GM12878 (cell line): ENCODE measurements around the gene P4HA2. TPM values are rescaled to one million over a fixed set of nuclear protein-coding genes. Genes with fewer than 3 reads are reported as not detected.

Source experiments
- ATAC-seq: fragments of 200-7000 bp; cut with Tn5 transposase; 3 replicates; pipeline ENCODE4 v1.9.1; 2020; ENCODE audit warnings: mild to moderate bottlenecking, moderate library complexity
- BruUV-seq: library from RNA; stranded (reverse); fragments of 400-500 nt; replicated peaks from 2 replicates; lab custom pipeline; 2021; lab: Mats Ljungman, UMichigan
- CTCF ChIA-PET: fragments of 300-600 bp; sonication (Branson Sonifier 250); formaldehyde crosslinking; extraction: SDS; loops from one replicate; lab custom pipeline; 2021; ENCODE audit warnings: inconsistent platforms; lab: Yijun Ruan, JAX
- POLR2A ChIA-PET: fragments of 350-600 bp; formaldehyde crosslinking; extraction: SDS; loops from one replicate; lab custom pipeline; 2021; ENCODE audit warnings: inconsistent platforms; lab: Charles Lee
- RAD21 ChIA-PET: fragments of 300-600 bp; sonication (Branson Sonifier 250); formaldehyde crosslinking; loops from one replicate; lab custom pipeline; 2023; ENCODE audit warnings: antibody characterized with exemption; ENCODE audit not compliant: unreplicated experiment; lab: Charles Lee
- SMC1A ChIA-PET: fragments of 300-600 bp; sonication (Branson Sonifier 250); formaldehyde crosslinking; loops from one replicate; lab custom pipeline; 2023; ENCODE audit not compliant: unreplicated experiment, uncharacterized antibody; lab: Charles Lee
- DNase-seq: peaks from one replicate; pipeline ENCODE4 v3.0.0-alpha.2; 2011; ENCODE audit warnings: low read depth, low spot score
- FAIRE-seq: peaks from 3 replicates; lab custom pipeline; 2011; peaks lifted over from hg19 to GRCh38; lab: Jason Lieb, UNC
- H2AFZ ChIP-seq: 2 replicates; pipeline ENCODE4 v1.6.0; 2011; ENCODE audit warnings: low read depth, low read length, control low read depth; ENCODE audit not compliant: control insufficient read depth
- H3K27ac ChIP-seq: 2 replicates; pipeline ENCODE4 v1.5.1; 2011; ENCODE audit warnings: control low read depth; ENCODE audit not compliant: control insufficient read depth, insufficient read depth
- H3K27me3 ChIP-seq, 2 experiments: replicated peaks in 1 of 2; 2 replicates each; pipeline versions ENCODE4 v1.6.0 to v1.6.1; 2011; ENCODE audit warnings: low read length in 1 of 2; ENCODE audit not compliant: control insufficient read depth in 2 of 2, insufficient read depth in 2 of 2
- H3K36me3 ChIP-seq, 2 experiments: 2 replicates each; pipeline ENCODE4 v1.5.1; 2011; ENCODE audit warnings: low read length in 1 of 2; ENCODE audit not compliant: control insufficient read depth in 2 of 2, insufficient read depth in 2 of 2
- H3K4me1 ChIP-seq: 2 replicates; pipeline ENCODE4 v1.6.1; 2011; ENCODE audit warnings: mild to moderate bottlenecking, low read length, moderate library complexity, mixed read lengths; ENCODE audit not compliant: control insufficient read depth, insufficient read depth
- H3K4me2 ChIP-seq: 2 replicates; pipeline ENCODE4 v1.6.0; 2011; ENCODE audit warnings: control low read depth; ENCODE audit not compliant: control insufficient read depth, insufficient read depth
- H3K4me3 ChIP-seq: fragments of 200-600 bp; sonication (generic); 2 replicates; pipeline ENCODE4 v1.5.1; 2016
- H3K79me2 ChIP-seq: 2 replicates; pipeline ENCODE4 v1.6.0; 2011; ENCODE audit warnings: low read length; ENCODE audit not compliant: control insufficient read depth, insufficient read depth
- H3K9ac ChIP-seq: 2 replicates; pipeline ENCODE4 v1.8.0; 2011; ENCODE audit warnings: low read length, control low read depth, mixed read lengths; ENCODE audit not compliant: control insufficient read depth, insufficient read depth
- H3K9me3 ChIP-seq: replicated peaks from 3 replicates; pipeline ENCODE4 v1.5.1; 2011; ENCODE audit warnings: mild to moderate bottlenecking, low read length; ENCODE audit not compliant: control insufficient read depth, insufficient read depth
- H4K20me1 ChIP-seq: 2 replicates; pipeline ENCODE4 v1.6.0; 2011; ENCODE audit not compliant: control insufficient read depth, insufficient read depth
- GATAD2B ChIP-seq: fragments of 450-650 bp; conservative IDR thresholded peaks from 2 replicates; pipeline ENCODE4 v1.6.1; 2017; ENCODE audit warnings: low read depth, mild to moderate bottlenecking, moderate library complexity
- JUNB ChIP-seq: IDR thresholded peaks from 2 replicates; pipeline ENCODE4 v1.6.1; 2016; ENCODE audit warnings: antibody characterized with exemption, mild to moderate bottlenecking
- MTA3 ChIP-seq: IDR thresholded peaks from 2 replicates; pipeline ENCODE4 v1.6.1; 2012; ENCODE audit warnings: low read length, inconsistent platforms, borderline replicate concordance
- NFXL1 ChIP-seq: fragments of 450-650 bp; IDR thresholded peaks from 2 replicates; pipeline ENCODE4 v1.6.1; 2017; ENCODE audit warnings: antibody characterized with exemption, mild to moderate bottlenecking, borderline replicate concordance
- POLR2A ChIP-seq: IDR thresholded peaks from 2 replicates; pipeline ENCODE4 v1.6.1; 2011; ENCODE audit warnings: low read depth, mild to moderate bottlenecking, low read length
- POLR2AphosphoS2 ChIP-seq: IDR thresholded peaks from 2 replicates; pipeline ENCODE4 v1.6.1; 2011; ENCODE audit warnings: low read depth, mild to moderate bottlenecking, low read length, improper control_type of control experiment, moderate library complexity
- SMARCA5 ChIP-seq: fragments of 450-650 bp; IDR thresholded peaks from 2 replicates; pipeline ENCODE4 v1.6.1; 2017; ENCODE audit warnings: mild to moderate bottlenecking
- SREBF1 ChIP-seq: IDR thresholded peaks from 2 replicates; pipeline ENCODE4 v1.6.1; 2012; ENCODE audit warnings: mild to moderate bottlenecking, low read length
- TAF1 ChIP-seq: IDR thresholded peaks from 2 replicates; pipeline ENCODE4 v1.6.1; 2011; ENCODE audit warnings: mild to moderate bottlenecking, low read depth, low read length, borderline replicate concordance
- TCF3 ChIP-seq: IDR thresholded peaks from 2 replicates; pipeline ENCODE4 v1.6.1; 2012; ENCODE audit warnings: low read depth, mild to moderate bottlenecking, low read length, borderline replicate concordance; ENCODE audit not compliant: insufficient read depth
- ZNF217 ChIP-seq: fragments of 450-650 bp; IDR thresholded peaks from 2 replicates; pipeline ENCODE4 v1.6.1; 2017; ENCODE audit warnings: antibody characterized with exemption, mild to moderate bottlenecking
- ZZZ3 ChIP-seq: IDR thresholded peaks from 2 replicates; pipeline ENCODE4 v1.6.1; 2011; ENCODE audit warnings: low read depth; ENCODE audit not compliant: control insufficient read depth, insufficient read length
- in situ Hi-C: fragments of 300-500 bp; cut with MboI; formaldehyde crosslinking; loops from 9 replicates; pipeline ENCODE4 v1.14.3; 2018; ENCODE audit warnings: mixed read lengths
- intact Hi-C: fragments of 100-400 bp; cut with micrococcal nuclease; formaldehyde crosslinking; loops from one replicate; pipeline ENCODE4 v1.14.2; 2022; ENCODE audit not compliant: unreplicated experiment
- polyA plus RNA-seq, 11 experiments: library from polyadenylated mRNA; depleted of rRNA in 4 of 11; unstranded in 6 of 11; stranded (reverse) in 5 of 11; fragments of >200 nt; fragmentation: Nextera tagmentation in 4 of 11; fragmentation: Illumina TruSeq in 1 of 11; extraction: Ambion mirVana in 4 of 11; extraction: Trizol in 1 of 11; gene quantifications; 1 replicate in 1 of 11; 2 replicates in 10 of 11; pipeline versions ENCODE4 v1.2.1 to v1.2.3, GENCODE V29; 2011 to 2016; ENCODE audit warnings: inconsistent platforms in 2 of 11, missing spikeins in 2 of 11, low read depth in 1 of 11
- total RNA-seq, 4 experiments: library from RNA; depleted of rRNA in 3 of 4; stranded (reverse); fragments of >200 nt in 3 of 4; fragmentation: Illumina TruSeq in 1 of 4; extraction: Trizol in 1 of 4; gene quantifications; 2 replicates each; pipeline versions ENCODE4 v1.2.1 to v1.2.3, GENCODE V29; 2013 to 2021
- TF ChIP-seq, protein P1 (sequence below): IDR thresholded peaks from 2 replicates; pipeline ENCODE4 v1.6.1; 2012; ENCODE audit warnings: improper control_type of control experiment, low read depth, low read length; ENCODE audit not compliant: insufficient replicate concordance
- TF ChIP-seq, protein P2 (sequence below): fragments of 450-650 bp; conservative IDR thresholded peaks from 2 replicates; pipeline ENCODE4 v1.6.1; 2017; ENCODE audit warnings: mild to moderate bottlenecking, moderate library complexity

P4HA2 gene
- total and polyA plus RNA-seq, 10 of the 15 experiments (the other 5 are each of a cell fraction or from before 2014, with no cell fraction given): 4.7 to 10.9 (median 7.5) TPM

DNA sequence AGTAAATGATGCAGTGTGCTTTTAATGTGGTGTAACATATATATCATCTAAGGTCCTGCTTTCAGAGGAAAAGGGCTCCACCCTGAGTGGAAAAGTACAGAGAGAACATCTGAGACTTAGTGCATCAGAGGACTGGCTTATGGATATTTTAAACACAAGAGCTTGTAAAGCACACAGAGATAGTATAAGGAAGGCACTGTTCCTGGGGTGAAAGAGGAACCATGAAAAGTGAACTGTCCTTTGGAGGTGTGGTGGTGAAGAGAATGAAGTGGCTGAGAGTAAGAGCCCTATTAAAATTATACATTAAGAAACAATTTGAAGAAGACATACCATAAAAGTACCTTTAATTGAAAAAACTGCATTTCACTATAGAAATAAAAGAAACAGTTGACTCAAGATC lies 85.2 kb downstream of the P4HA2 start:
- H3K27me3 ChIP-seq: no peaks in the 10 kb centered on the region
- RAD21 ChIA-PET: no interaction called here
- H3K27ac ChIP-seq: no peak overlapping the region
- no peak overlapping the region for H3K4me2 ChIP-seq
- in situ Hi-C loops: no loop called here
- DNase-seq (no peak), FAIRE-seq (peak; percentile 27)
- intact Hi-C loops: no loop called here
- no peak overlapping the region for H3K4me3 ChIP-seq
- no peaks in the 10 kb centered on the region for H3K79me2 ChIP-seq
- no peaks in the 10 kb centered on the region for H4K20me1 ChIP-seq
- no peaks in the 10 kb centered on the region for H3K4me1 ChIP-seq
- no peak overlapping the region for H3K9ac ChIP-seq
- TF ChIP-seq, protein P1, sequence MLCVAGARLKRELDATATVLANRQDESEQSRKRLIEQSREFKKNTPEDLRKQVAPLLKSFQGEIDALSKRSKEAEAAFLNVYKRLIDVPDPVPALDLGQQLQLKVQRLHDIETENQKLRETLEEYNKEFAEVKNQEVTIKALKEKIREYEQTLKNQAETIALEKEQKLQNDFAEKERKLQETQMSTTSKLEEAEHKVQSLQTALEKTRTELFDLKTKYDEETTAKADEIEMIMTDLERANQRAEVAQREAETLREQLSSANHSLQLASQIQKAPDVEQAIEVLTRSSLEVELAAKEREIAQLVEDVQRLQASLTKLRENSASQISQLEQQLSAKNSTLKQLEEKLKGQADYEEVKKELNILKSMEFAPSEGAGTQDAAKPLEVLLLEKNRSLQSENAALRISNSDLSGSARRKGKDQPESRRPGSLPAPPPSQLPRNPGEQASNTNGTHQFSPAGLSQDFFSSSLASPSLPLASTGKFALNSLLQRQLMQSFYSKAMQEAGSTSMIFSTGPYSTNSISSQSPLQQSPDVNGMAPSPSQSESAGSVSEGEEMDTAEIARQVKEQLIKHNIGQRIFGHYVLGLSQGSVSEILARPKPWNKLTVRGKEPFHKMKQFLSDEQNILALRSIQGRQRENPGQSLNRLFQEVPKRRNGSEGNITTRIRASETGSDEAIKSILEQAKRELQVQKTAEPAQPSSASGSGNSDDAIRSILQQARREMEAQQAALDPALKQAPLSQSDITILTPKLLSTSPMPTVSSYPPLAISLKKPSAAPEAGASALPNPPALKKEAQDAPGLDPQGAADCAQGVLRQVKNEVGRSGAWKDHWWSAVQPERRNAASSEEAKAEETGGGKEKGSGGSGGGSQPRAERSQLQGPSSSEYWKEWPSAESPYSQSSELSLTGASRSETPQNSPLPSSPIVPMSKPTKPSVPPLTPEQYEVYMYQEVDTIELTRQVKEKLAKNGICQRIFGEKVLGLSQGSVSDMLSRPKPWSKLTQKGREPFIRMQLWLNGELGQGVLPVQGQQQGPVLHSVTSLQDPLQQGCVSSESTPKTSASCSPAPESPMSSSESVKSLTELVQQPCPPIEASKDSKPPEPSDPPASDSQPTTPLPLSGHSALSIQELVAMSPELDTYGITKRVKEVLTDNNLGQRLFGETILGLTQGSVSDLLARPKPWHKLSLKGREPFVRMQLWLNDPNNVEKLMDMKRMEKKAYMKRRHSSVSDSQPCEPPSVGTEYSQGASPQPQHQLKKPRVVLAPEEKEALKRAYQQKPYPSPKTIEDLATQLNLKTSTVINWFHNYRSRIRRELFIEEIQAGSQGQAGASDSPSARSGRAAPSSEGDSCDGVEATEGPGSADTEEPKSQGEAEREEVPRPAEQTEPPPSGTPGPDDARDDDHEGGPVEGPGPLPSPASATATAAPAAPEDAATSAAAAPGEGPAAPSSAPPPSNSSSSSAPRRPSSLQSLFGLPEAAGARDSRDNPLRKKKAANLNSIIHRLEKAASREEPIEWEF: no peak
- TF ChIP-seq SMARCA5 (no peak), POLR2A (no peak), POLR2AphosphoS2 (no peak), SREBF1 (no peak), JUNB (no peak), ZNF217 (no peak), TCF3 (no peak), MTA3 (no peak), NFXL1 (no peak), TAF1 (no peak), GATAD2B (no peak), ZZZ3 (no peak)
- TF ChIP-seq, protein P2, sequence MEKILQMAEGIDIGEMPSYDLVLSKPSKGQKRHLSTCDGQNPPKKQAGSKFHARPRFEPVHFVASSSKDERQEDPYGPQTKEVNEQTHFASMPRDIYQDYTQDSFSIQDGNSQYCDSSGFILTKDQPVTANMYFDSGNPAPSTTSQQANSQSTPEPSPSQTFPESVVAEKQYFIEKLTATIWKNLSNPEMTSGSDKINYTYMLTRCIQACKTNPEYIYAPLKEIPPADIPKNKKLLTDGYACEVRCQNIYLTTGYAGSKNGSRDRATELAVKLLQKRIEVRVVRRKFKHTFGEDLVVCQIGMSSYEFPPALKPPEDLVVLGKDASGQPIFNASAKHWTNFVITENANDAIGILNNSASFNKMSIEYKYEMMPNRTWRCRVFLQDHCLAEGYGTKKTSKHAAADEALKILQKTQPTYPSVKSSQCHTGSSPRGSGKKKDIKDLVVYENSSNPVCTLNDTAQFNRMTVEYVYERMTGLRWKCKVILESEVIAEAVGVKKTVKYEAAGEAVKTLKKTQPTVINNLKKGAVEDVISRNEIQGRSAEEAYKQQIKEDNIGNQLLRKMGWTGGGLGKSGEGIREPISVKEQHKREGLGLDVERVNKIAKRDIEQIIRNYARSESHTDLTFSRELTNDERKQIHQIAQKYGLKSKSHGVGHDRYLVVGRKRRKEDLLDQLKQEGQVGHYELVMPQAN: no peak
- TF ChIP-seq, all 136 proteins: peak for 0
- Histone ChIP-seq H2AFZ (no peak overlapping the region), H3K36me3 (no peaks in the 10 kb centered on the region), H3K9me3 (peaks cover 5% of the 10 kb centered on the region; the same call in 2 of the 3 replicates)
- no TSS peak for BruUV-seq
- POLR2A ChIA-PET: no interaction called here
- SMC1A ChIA-PET: no interaction called here
- ATAC-seq: no peak
- CTCF ChIA-PET: no interaction called here
